GM13976 (cell line): ENCODE measurements around the gene ADO.
"Not testable (repeated sequence)": the region's sequence is repeated elsewhere in the genome, so short reads cannot be mapped to it uniquely, and the experiment has no call there.

Experiments used
- DNase-seq: peaks from one replicate; pipeline ENCODE4 v3.0.0; 2012; ENCODE audit warnings: low spot score
- CTCF ChIP-seq: IDR thresholded peaks from 2 replicates; pipeline ENCODE4 v1.5.1; 2012; ENCODE audit warnings: borderline replicate concordance, mild to moderate bottlenecking; ENCODE audit not compliant: insufficient read depth; ENCODE audit errors: extremely low read depth, missing control alignments, control extremely low read depth
- in situ Hi-C: fragments of 300-500 bp; cut with MboI; formaldehyde crosslinking; loops from one replicate; pipeline ENCODE4 v1.12.0; 2022; ENCODE audit warnings: low sequenced_read_pairs, mixed read lengths, inconsistent platforms; ENCODE audit not compliant: unreplicated experiment

ADO gene

GRCh38 chr10:62779487-62780248 is 24.9 kb upstream of the ADO start:
- in situ Hi-C loops, result no loop called here
- no peak for TF ChIP-seq CTCF
- peak; percentile 70 for DNase-seq

GRCh38 chr10:62784537-62784936 is 20.0 kb upstream of the ADO start:
- in situ Hi-C loops, DNase-seq: not testable (repeated sequence)

GRCh38 chr10:62788285-62788684 is 16.2 kb upstream of the ADO start:
- DNase-seq, in situ Hi-C loops: not testable (repeated sequence)

GRCh38 chr10:62788861-62789467 is 15.6 kb upstream of the ADO start:
- no peak for TF ChIP-seq CTCF
- no peak for DNase-seq
- in situ Hi-C loops, result no loop called here

- in situ Hi-C loops, result no loop called here
- TF ChIP-seq CTCF, result no peak
- no peak for DNase-seq
Measured at GRCh38 chr10:62790019-62790555, 14.4 kb upstream of the ADO start.

GRCh38 chr10:62790571-62790970 is 13.9 kb upstream of the ADO start:
- in situ Hi-C loops, result no loop called here
- TF ChIP-seq CTCF, result no peak

GRCh38 chr10:62792261-62792660 is 12.3 kb upstream of the ADO start:
- DNase-seq, result no peak
- in situ Hi-C loops, result no loop called here
- no peak for TF ChIP-seq CTCF

More at GRCh38 chr10:62790571-62790970, 13.9 kb upstream of the ADO start:
- no peak for DNase-seq
